IMR-90 (cell line): ENCODE results near the gene DSCAM. TPM values are rescaled to one million over a fixed set of nuclear protein-coding genes. Genes with fewer than 3 reads are reported as not detected.

ENCODE experiments used
- ATAC-seq: fragments of 200-7000 bp; cut with Tn5 transposase; 2 replicates; pipeline ENCODE4 v1.9.1; 2020; ENCODE audit warnings: low read depth, mild to moderate bottlenecking, moderate library complexity
- BruUV-seq: library from RNA; stranded (reverse); fragments of 400-500 nt; replicated peaks from 2 replicates; lab custom pipeline; 2021; lab: Mats Ljungman, UMichigan
- CTCF ChIA-PET: fragments of 300-600 bp; formaldehyde crosslinking; extraction: SDS; loops from one replicate; lab custom pipeline; 2021; ENCODE audit warnings: antibody characterized with exemption; lab: Yijun Ruan, JAX
- POLR2A ChIA-PET: fragments of 300-600 bp; sonication (Branson Sonifier 250); formaldehyde crosslinking; loops from one replicate; lab custom pipeline; 2022; ENCODE audit warnings: antibody characterized with exemption; ENCODE audit not compliant: unreplicated experiment; lab: Charles Lee
- DNase-seq: peaks from one replicate; pipeline ENCODE4 v3.0.0; 2013
- H2AFZ ChIP-seq: replicated peaks from 2 replicates; pipeline ENCODE3; 2013; ENCODE audit warnings: low read length, mild to moderate bottlenecking; ENCODE audit not compliant: poor library complexity
- H2AK5ac ChIP-seq: 2 replicates; pipeline ENCODE4 v1.6.1; 2013; ENCODE audit warnings: low read depth, low read length, inconsistent platforms
- H2AK9ac ChIP-seq: replicated peaks from 2 replicates; pipeline ENCODE3; 2013; ENCODE audit warnings: mild to moderate bottlenecking, low read depth, low read length, moderate library complexity; ENCODE audit not compliant: poor library complexity
- H2BK120ac ChIP-seq: 2 replicates; pipeline ENCODE4 v1.6.1; 2013; ENCODE audit warnings: low read depth, low read length, inconsistent platforms
- H2BK15ac ChIP-seq: 3 replicates; pipeline ENCODE4 v1.6.1; 2013; ENCODE audit warnings: low read depth, low read length, inconsistent platforms
- H2BK20ac ChIP-seq: 2 replicates; pipeline ENCODE4 v1.6.1; 2013; ENCODE audit warnings: low read depth, mild to moderate bottlenecking, inconsistent platforms, low read length, moderate library complexity
- H2BK5ac ChIP-seq: 2 replicates; pipeline ENCODE4 v1.6.1; 2013; ENCODE audit warnings: mild to moderate bottlenecking, low read depth, low read length, inconsistent platforms; ENCODE audit not compliant: poor library complexity, severe bottlenecking
- H3K14ac ChIP-seq: replicated peaks from 2 replicates; pipeline ENCODE4 v1.6.1; 2013; ENCODE audit warnings: low read depth, low read length, inconsistent platforms
- H3K18ac ChIP-seq: 2 replicates; pipeline ENCODE4 v1.6.1; 2013; ENCODE audit warnings: low read depth, low read length, control low read depth
- H3K23ac ChIP-seq: 2 replicates; pipeline ENCODE4 v1.6.1; 2013; ENCODE audit warnings: low read depth, low read length, inconsistent platforms
- H3K27ac ChIP-seq: 2 replicates; pipeline ENCODE4 v1.5.1; 2013; ENCODE audit warnings: mild to moderate bottlenecking, control low read depth, low read length; ENCODE audit not compliant: insufficient read depth
- H3K27me3 ChIP-seq: 2 replicates; pipeline ENCODE4 v1.6.1; 2013; ENCODE audit warnings: low read length; ENCODE audit not compliant: control insufficient read depth, insufficient read depth
- H3K36me3 ChIP-seq: 2 replicates; pipeline ENCODE4 v1.6.1; 2013; ENCODE audit warnings: low read length, mixed read lengths; ENCODE audit not compliant: control insufficient read depth, insufficient read depth
- H3K4ac ChIP-seq: 2 replicates; pipeline ENCODE4 v1.6.1; 2013; ENCODE audit warnings: low read depth, low read length, inconsistent platforms
- H3K4me1 ChIP-seq: 2 replicates; pipeline ENCODE4 v1.6.1; 2013; ENCODE audit warnings: low read length, mixed read lengths; ENCODE audit not compliant: control insufficient read depth, insufficient read depth
- H3K4me2 ChIP-seq: 2 replicates; pipeline ENCODE4 v1.6.1; 2013; ENCODE audit warnings: low read depth, mild to moderate bottlenecking, control low read depth, low read length, moderate library complexity
- H3K4me3 ChIP-seq: 2 replicates; pipeline ENCODE4 v1.5.1; 2013; ENCODE audit warnings: low read depth, mild to moderate bottlenecking, control low read depth, low read length, moderate library complexity; ENCODE audit not compliant: insufficient read depth
- H3K56ac ChIP-seq: 2 replicates; pipeline ENCODE4 v1.6.1; 2013; ENCODE audit warnings: low read length, inconsistent platforms; ENCODE audit not compliant: insufficient read depth; ENCODE audit errors: extremely low read depth
- H3K79me1 ChIP-seq, 2 experiments: 2 replicates each; pipeline ENCODE4 v1.6.1; 2013; ENCODE audit warnings: low read length in 2 of 2, inconsistent platforms in 1 of 2, low read depth in 1 of 2
- H3K9ac ChIP-seq: 2 replicates; pipeline ENCODE4 v1.6.1; 2013; ENCODE audit warnings: low read depth, low read length, control low read depth
- H3K9me1 ChIP-seq: 2 replicates; pipeline ENCODE4 v1.6.1; 2013; ENCODE audit warnings: low read length, inconsistent platforms; ENCODE audit not compliant: insufficient read depth
- H3K9me3 ChIP-seq: 2 replicates; pipeline ENCODE4 v1.6.1; 2013; ENCODE audit warnings: low read length; ENCODE audit not compliant: control insufficient read depth, insufficient read depth
- H4K20me1 ChIP-seq: 2 replicates; pipeline ENCODE4 v1.6.1; 2013; ENCODE audit warnings: low read length, inconsistent platforms; ENCODE audit not compliant: insufficient read depth
- H4K5ac ChIP-seq: 2 replicates; pipeline ENCODE4 v1.6.1; 2013; ENCODE audit warnings: mild to moderate bottlenecking, low read depth, low read length, control low read depth
- H4K8ac ChIP-seq, 2 experiments: 2 replicates each; pipeline ENCODE4 v1.6.1; 2013; ENCODE audit warnings: low read depth in 2 of 2, low read length in 2 of 2, control low read depth in 1 of 2, inconsistent platforms in 1 of 2
- H4K91ac ChIP-seq: 2 replicates; pipeline ENCODE4 v1.6.1; 2013; ENCODE audit warnings: low read depth, low read length, inconsistent platforms; ENCODE audit not compliant: insufficient read depth
- BHLHE40 ChIP-seq: fragments of 150-350 bp; IDR thresholded peaks from 2 replicates; pipeline ENCODE4 v1.6.1; 2016; ENCODE audit warnings: mild to moderate bottlenecking, low read depth, low read length
- FOS ChIP-seq: fragments of 150-350 bp; IDR thresholded peaks from 2 replicates; pipeline ENCODE4 v1.6.1; 2016; ENCODE audit warnings: low read depth, low read length
- MAFK ChIP-seq: IDR thresholded peaks from 2 replicates; pipeline ENCODE4 v1.6.1; 2012; ENCODE audit warnings: low read depth, low read length, improper control_type of control experiment
- MAZ ChIP-seq: IDR thresholded peaks from 2 replicates; pipeline ENCODE4 v1.6.1; 2012; ENCODE audit warnings: low read depth, mild to moderate bottlenecking, low read length, improper control_type of control experiment, moderate library complexity, borderline replicate concordance
- MXI1 ChIP-seq: IDR thresholded peaks from 2 replicates; pipeline ENCODE4 v1.6.1; 2012; ENCODE audit warnings: low read depth, mild to moderate bottlenecking, low read length, moderate library complexity, borderline replicate concordance
- NFE2L2 ChIP-seq: fragments of 150-350 bp; IDR thresholded peaks from 2 replicates; pipeline ENCODE4 v1.6.1; 2016; ENCODE audit warnings: low read depth, mild to moderate bottlenecking, low read length
- POLR2A ChIP-seq: IDR thresholded peaks from 2 replicates; pipeline ENCODE4 v1.6.1; 2012; ENCODE audit warnings: mild to moderate bottlenecking, low read depth, low read length
- RCOR1 ChIP-seq: IDR thresholded peaks from 2 replicates; pipeline ENCODE4 v1.6.1; 2012; ENCODE audit warnings: mild to moderate bottlenecking, low read length, improper control_type of control experiment; ENCODE audit not compliant: insufficient replicate concordance
- RFX5 ChIP-seq: IDR thresholded peaks from 2 replicates; pipeline ENCODE4 v1.8.0; 2012; ENCODE audit warnings: low read depth, mild to moderate bottlenecking, low read length, moderate library complexity
- SMC3 ChIP-seq: fragments of 150-350 bp; IDR thresholded peaks from 2 replicates; pipeline ENCODE4 v1.6.1; 2016; ENCODE audit warnings: low read depth, mild to moderate bottlenecking, antibody characterized with exemption, low read length, moderate library complexity
- WGBS, 2 experiments: methylation state at CpG; one replicate each; pipeline versions ENCODE4 v1.1.5 to v1.1.7; 2013; ENCODE audit warnings: missing lambda C conversion rate in 2 of 2; ENCODE audit not compliant: insufficient read length in 1 of 2; ENCODE audit errors: extremely low coverage in 2 of 2; 5-methylcytosine and 5-hydroxymethylcytosine counted together
- dilution Hi-C: fragments of 300-500 bp; cut with HindIII; formaldehyde crosslinking; loops from one replicate; pipeline ENCODE4 v1.14.3; 2018; ENCODE audit warnings: low sequenced_read_pairs; ENCODE audit not compliant: unreplicated experiment
- in situ Hi-C: fragments of 300-500 bp; cut with MboI; formaldehyde crosslinking; loops from 3 replicates; pipeline ENCODE4 v1.14.3; 2019; ENCODE audit warnings: low sequenced_read_pairs, inconsistent platforms, mixed read lengths
- intact Hi-C: fragments of 100-400 bp; cut with micrococcal nuclease; formaldehyde crosslinking; loops from 2 replicates; pipeline ENCODE4 v1.10.0; 2022
- polyA plus RNA-seq, 3 experiments: library from polyadenylated mRNA; depleted of rRNA; stranded (reverse); fragments of >200 nt; gene quantifications; 2 replicates each; pipeline ENCODE4 v1.2.3, GENCODE V29; 2012; ENCODE audit warnings: low replicate concordance in 1 of 3
- total RNA-seq: library from RNA; depleted of rRNA; stranded (reverse); fragments of >200 nt; gene quantifications from 2 replicates; pipeline ENCODE4 v1.2.3, GENCODE V29; 2012
- TF ChIP-seq, protein P1 (sequence below): fragments of 150-350 bp; IDR thresholded peaks from 2 replicates; pipeline ENCODE4 v1.6.1; 2016; ENCODE audit warnings: low read depth, mild to moderate bottlenecking, low read length, moderate library complexity, borderline replicate concordance
- TF ChIP-seq, protein P2 (sequence below): conservative IDR thresholded peaks from 2 replicates; pipeline ENCODE4 v1.5.1; 2012; ENCODE audit warnings: mild to moderate bottlenecking, low read depth, low read length, improper control_type of control experiment

Gene DSCAM
- total and polyA plus RNA-seq, 2 of the 4 experiments (the other 2 are of a cell fraction), result under 0.01 to 0.02 TPM

DNA sequence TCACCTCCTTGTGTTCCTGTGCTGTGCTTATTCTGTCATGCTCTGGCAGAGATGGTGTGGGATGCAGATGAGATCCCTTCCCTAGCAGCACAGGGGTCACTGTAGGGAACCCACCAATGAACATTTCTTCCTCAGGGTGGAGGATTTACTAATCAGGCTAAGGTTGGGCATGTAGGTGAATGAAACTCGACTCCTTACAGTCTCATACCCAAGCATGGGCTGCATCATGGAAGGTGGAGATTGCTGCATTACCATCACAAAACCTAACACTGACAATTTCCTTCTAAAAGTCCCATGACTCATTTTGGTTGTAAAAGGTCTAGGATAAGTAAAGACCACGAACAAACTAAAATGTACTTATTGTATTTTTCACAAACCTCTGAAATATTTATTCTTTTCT is 399.9 kb downstream of the DSCAM start:
- Histone ChIP-seq H3K14ac (no peak overlapping the region), H3K79me1 (no peaks in the 10 kb centered on the region)

More for the DNA sequence above, 399.9 kb downstream of the DSCAM start:
- H3K4me2 ChIP-seq, result no peak overlapping the region
- ChIA-PET POLR2A (no interaction called here), CTCF (no interaction called here)
- H3K4me3 ChIP-seq, result no peak overlapping the region
- H3K9me1 ChIP-seq, result no peaks in the 10 kb centered on the region
- intact Hi-C loops, result no loop called here
- H2BK15ac ChIP-seq, result no peak overlapping the region
- no peak overlapping the region for H2AK9ac ChIP-seq
- peaks cover 19% of the 10 kb centered on the region for H3K9me3 ChIP-seq
- H2BK5ac ChIP-seq, result no peak overlapping the region
- H3K56ac ChIP-seq, result no peak overlapping the region
- TF ChIP-seq, protein P1, sequence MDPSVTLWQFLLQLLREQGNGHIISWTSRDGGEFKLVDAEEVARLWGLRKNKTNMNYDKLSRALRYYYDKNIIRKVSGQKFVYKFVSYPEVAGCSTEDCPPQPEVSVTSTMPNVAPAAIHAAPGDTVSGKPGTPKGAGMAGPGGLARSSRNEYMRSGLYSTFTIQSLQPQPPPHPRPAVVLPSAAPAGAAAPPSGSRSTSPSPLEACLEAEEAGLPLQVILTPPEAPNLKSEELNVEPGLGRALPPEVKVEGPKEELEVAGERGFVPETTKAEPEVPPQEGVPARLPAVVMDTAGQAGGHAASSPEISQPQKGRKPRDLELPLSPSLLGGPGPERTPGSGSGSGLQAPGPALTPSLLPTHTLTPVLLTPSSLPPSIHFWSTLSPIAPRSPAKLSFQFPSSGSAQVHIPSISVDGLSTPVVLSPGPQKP, result no peak
- TF ChIP-seq, protein P2, sequence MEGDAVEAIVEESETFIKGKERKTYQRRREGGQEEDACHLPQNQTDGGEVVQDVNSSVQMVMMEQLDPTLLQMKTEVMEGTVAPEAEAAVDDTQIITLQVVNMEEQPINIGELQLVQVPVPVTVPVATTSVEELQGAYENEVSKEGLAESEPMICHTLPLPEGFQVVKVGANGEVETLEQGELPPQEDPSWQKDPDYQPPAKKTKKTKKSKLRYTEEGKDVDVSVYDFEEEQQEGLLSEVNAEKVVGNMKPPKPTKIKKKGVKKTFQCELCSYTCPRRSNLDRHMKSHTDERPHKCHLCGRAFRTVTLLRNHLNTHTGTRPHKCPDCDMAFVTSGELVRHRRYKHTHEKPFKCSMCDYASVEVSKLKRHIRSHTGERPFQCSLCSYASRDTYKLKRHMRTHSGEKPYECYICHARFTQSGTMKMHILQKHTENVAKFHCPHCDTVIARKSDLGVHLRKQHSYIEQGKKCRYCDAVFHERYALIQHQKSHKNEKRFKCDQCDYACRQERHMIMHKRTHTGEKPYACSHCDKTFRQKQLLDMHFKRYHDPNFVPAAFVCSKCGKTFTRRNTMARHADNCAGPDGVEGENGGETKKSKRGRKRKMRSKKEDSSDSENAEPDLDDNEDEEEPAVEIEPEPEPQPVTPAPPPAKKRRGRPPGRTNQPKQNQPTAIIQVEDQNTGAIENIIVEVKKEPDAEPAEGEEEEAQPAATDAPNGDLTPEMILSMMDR, result no peak
- TF ChIP-seq FOS, result no peak
- TF ChIP-seq MXI1, result no peak
- no peak for TF ChIP-seq SMC3
- no peak for TF ChIP-seq MAFK
- TF ChIP-seq POLR2A, result no peak
- no peak for TF ChIP-seq NFE2L2
- TF ChIP-seq RCOR1, result no peak
- TF ChIP-seq RFX5, result no peak
- no peak for TF ChIP-seq BHLHE40
- no peak for TF ChIP-seq MAZ
- dilution Hi-C loops, result no loop called here
- no peak overlapping the region for H3K23ac ChIP-seq
- no peak overlapping the region for H4K91ac ChIP-seq
- no peak overlapping the region for H3K9ac ChIP-seq
- no peak overlapping the region for H3K27ac ChIP-seq
- DNase-seq (no peak), ATAC-seq (no peak)
- H2AFZ ChIP-seq, result no peak overlapping the region
- H2AK5ac ChIP-seq, result no peak overlapping the region
- H4K5ac ChIP-seq, result no peak overlapping the region
- BruUV-seq, result no TSS peak
- no peak overlapping the region for H4K8ac ChIP-seq
- H4K20me1 ChIP-seq, result no peaks in the 10 kb centered on the region
- no peak overlapping the region for H2BK20ac ChIP-seq
- no peak overlapping the region for H3K4ac ChIP-seq
- no peaks in the 10 kb centered on the region for H3K36me3 ChIP-seq
- H2BK120ac ChIP-seq, result no peak overlapping the region
- H3K4me1 ChIP-seq, result no peaks in the 10 kb centered on the region
- H3K18ac ChIP-seq, result no peak overlapping the region
- no CpG with 5 or more reads among the region's 2 CpGs for WGBS, 2 experiments
- in situ Hi-C loops, result no loop called here
- H3K27me3 ChIP-seq, result no peaks in the 10 kb centered on the region
